Fibroblast of pulmonary artery (primary cell): Measurements from ENCODE around the gene GRAMD1A.
"Not testable (repeated sequence)": the region's sequence is repeated elsewhere in the genome, so short reads cannot be mapped to it uniquely, and the experiment has no call there.

Experiments used
- DNase-seq: peaks from one replicate; pipeline ENCODE4 v3.0.0-alpha.2; 2010; ENCODE audit warnings: low read depth
- H3K4me3 ChIP-seq: replicated peaks from 2 replicates; pipeline ENCODE4 v1.5.1; 2011; ENCODE audit warnings: low read depth, mild to moderate bottlenecking, control low read depth, low read length, moderate library complexity
- CTCF ChIP-seq: IDR thresholded peaks from 2 replicates; pipeline ENCODE4 v1.5.1; 2011; ENCODE audit warnings: mild to moderate bottlenecking, control low read depth, low read length, inconsistent platforms; ENCODE audit errors: missing control alignments

The GRAMD1A gene

GRCh38 chr19:35046461-35046860, 46.3 kb downstream of the GRAMD1A start:
- no peak for DNase-seq
- no peak for TF ChIP-seq CTCF
- no peak overlapping the region for H3K4me3 ChIP-seq

- no peak overlapping the region for H3K4me3 ChIP-seq
- no peak for DNase-seq
- TF ChIP-seq CTCF: no peak
Observed at GRCh38 chr19:35048911-35049411, 48.8 kb downstream of the GRAMD1A start.

GRCh38 chr19:35049456-35049855, 49.3 kb downstream of the GRAMD1A start:
- H3K4me3 ChIP-seq: no peak overlapping the region
- no peak for TF ChIP-seq CTCF
- DNase-seq: no peak

GRCh38 chr19:35050662-35051061, 50.5 kb downstream of the GRAMD1A start:
- not testable (repeated sequence) for DNase-seq, H3K4me3 ChIP-seq

GRCh38 chr19:35051268-35051667, 51.1 kb downstream of the GRAMD1A start:
- DNase-seq, H3K4me3 ChIP-seq: not testable (repeated sequence)

GRCh38 chr19:35051796-35052195, 51.7 kb downstream of the GRAMD1A start:
- no peak overlapping the region for H3K4me3 ChIP-seq
- TF ChIP-seq CTCF: no peak
- no peak for DNase-seq

- DNase-seq: no peak
- no peak for TF ChIP-seq CTCF
Observed at GRCh38 chr19:35052599-35053190, 52.6 kb downstream of the GRAMD1A start.

GRCh38 chr19:35053667-35054293, 53.7 kb downstream of the GRAMD1A start:
- H3K4me3 ChIP-seq: no peak overlapping the region
- no peak for TF ChIP-seq CTCF
- no peak for DNase-seq

More at GRCh38 chr19:35052599-35053190, 52.6 kb downstream of the GRAMD1A start:
- H3K4me3 ChIP-seq: no peak overlapping the region
